HG03064 (cell line): ENCODE measurements around the gene HELLS.
"Not testable (repeated sequence)": the region's sequence is repeated elsewhere in the genome, so short reads cannot be mapped to it uniquely, and the experiment has no call there.

Experiments used
- ATAC-seq: cut with Tn5 transposase; IDR thresholded peaks from one replicate; pipeline ENCODE4 v1.9.1; 2021; ENCODE audit warnings: low read depth; ENCODE audit not compliant: unreplicated experiment

The HELLS gene

GRCh38 chr10:94545391-94546048 is at the start of gene HELLS:
HELLS (plus strand) TSS chr10:94545788; CDS start chr10:94545922, 134 bp downstream.
- ATAC-seq, result peak; percentile 72

GRCh38 chr10:94496010-94496409 is 49.6 kb upstream of the HELLS start:
- ATAC-seq, result peak; percentile 72

GRCh38 chr10:94496646-94497045 is 48.9 kb upstream of the HELLS start:
- no peak for ATAC-seq

GRCh38 chr10:94500063-94500462 is 45.5 kb upstream of the HELLS start:
- no peak for ATAC-seq

- no peak for ATAC-seq
Measured at GRCh38 chr10:94521276-94522250, 24.0 kb upstream of the HELLS start.

GRCh38 chr10:94524146-94524545 is 21.4 kb upstream of the HELLS start:
- no peak for ATAC-seq

- ATAC-seq, result no peak
Measured at GRCh38 chr10:94524711-94525110, 20.9 kb upstream of the HELLS start.

GRCh38 chr10:94531550-94531949 is 14.0 kb upstream of the HELLS start:
- not testable (repeated sequence) for ATAC-seq

GRCh38 chr10:94533027-94533426 is 12.6 kb upstream of the HELLS start:
- no peak for ATAC-seq

- not testable (repeated sequence) for ATAC-seq
Measured at GRCh38 chr10:94542282-94542681, 3.3 kb upstream of the HELLS start.

- ATAC-seq, result peak; percentile 11
Measured at GRCh38 chr10:94546049-94546900, 687 bp downstream of the HELLS start.

GRCh38 chr10:94546901-94547185 is 1.3 kb downstream of the HELLS start:
- ATAC-seq, result no peak

- ATAC-seq, result no peak
Measured at GRCh38 chr10:94549221-94549620, 3.6 kb downstream of the HELLS start.

GRCh38 chr10:94567714-94568307 is 22.2 kb downstream of the HELLS start:
- not testable (repeated sequence) for ATAC-seq

- no peak for ATAC-seq
Measured at GRCh38 chr10:94571081-94571480, 25.5 kb downstream of the HELLS start.

GRCh38 chr10:94571528-94571927 is 25.9 kb downstream of the HELLS start:
- ATAC-seq, result no peak

GRCh38 chr10:94578790-94579189 is 33.2 kb downstream of the HELLS start:
- no peak for ATAC-seq

GRCh38 chr10:94583124-94583523 is 37.5 kb downstream of the HELLS start:
- ATAC-seq, result no peak

GRCh38 chr10:94591461-94592205 is 46.0 kb downstream of the HELLS start:
- no peak for ATAC-seq
